PC-3 (cell line): ENCODE data around the gene PPP1R3C. TPM values are rescaled to one million over a fixed set of nuclear protein-coding genes. Genes with fewer than 3 reads are reported as not detected.

ENCODE experiments used
- ATAC-seq: fragments of 200-7000 bp; cut with Tn5 transposase; 2 replicates; pipeline ENCODE4 v1.9.1; 2020; ENCODE audit warnings: mild to moderate bottlenecking, moderate library complexity
- BruUV-seq: library from RNA; stranded (reverse); fragments of 400-500 nt; replicated peaks from 2 replicates; lab custom pipeline; 2021; lab: Mats Ljungman, UMichigan
- CTCF ChIA-PET: fragments of 300-600 bp; sonication (Branson Sonifier 250); formaldehyde crosslinking; loops from one replicate; lab custom pipeline; 2022; ENCODE audit warnings: antibody characterized with exemption; lab: Charles Lee
- POLR2A ChIA-PET: fragments of 300-600 bp; sonication (Branson Sonifier 250); formaldehyde crosslinking; loops from one replicate; lab custom pipeline; 2022; ENCODE audit warnings: antibody characterized with exemption; ENCODE audit not compliant: unreplicated experiment; lab: Charles Lee
- DNase-seq: peaks from one replicate; pipeline ENCODE4 v3.0.0-alpha.2; 2015
- H2AFZ ChIP-seq: fragments of 300-600 bp; sonication (generic); 2 replicates; pipeline ENCODE4 v1.6.0; 2016; ENCODE audit warnings: antibody characterized with exemption, low read length
- H3F3A ChIP-seq: fragments of 300-600 bp; sonication (generic); one replicate; pipeline ENCODE4 v1.6.0; 2017; ENCODE audit warnings: antibody characterized with exemption, low read length, control low read depth, mild to moderate bottlenecking; ENCODE audit not compliant: unreplicated experiment
- H3K27ac ChIP-seq: fragments of 300-600 bp; sonication (generic); 2 replicates; pipeline ENCODE4 v1.5.1; 2016; ENCODE audit warnings: mild to moderate bottlenecking, low read length
- H3K27me3 ChIP-seq: fragments of 300-600 bp; sonication (generic); 2 replicates; pipeline ENCODE4 v1.6.1; 2016; ENCODE audit warnings: low read length, mixed read lengths
- H3K36me3 ChIP-seq: fragments of 300-600 bp; sonication (generic); 2 replicates; pipeline ENCODE4 v1.6.1; 2016; ENCODE audit warnings: low read depth, mixed run types, low read length, mixed read lengths
- H3K4me1 ChIP-seq: fragments of 300-600 bp; sonication (generic); 2 replicates; pipeline ENCODE4 v1.5.1; 2016; ENCODE audit warnings: low read length; ENCODE audit not compliant: insufficient read depth
- H3K4me2 ChIP-seq: fragments of 300-600 bp; sonication (generic); 2 replicates; pipeline ENCODE4 v1.6.0; 2016; ENCODE audit warnings: low read length
- H3K4me3 ChIP-seq: fragments of 300-600 bp; sonication (generic); 2 replicates; pipeline ENCODE4 v1.5.1; 2016; ENCODE audit warnings: mild to moderate bottlenecking, low read length, mixed read lengths
- H3K79me2 ChIP-seq: fragments of 300-600 bp; sonication (generic); 2 replicates; pipeline ENCODE4 v1.6.1; 2017; ENCODE audit warnings: low read length, mixed read lengths
- H3K9ac ChIP-seq: fragments of 300-600 bp; sonication (generic); 2 replicates; pipeline ENCODE4 v1.6.0; 2016; ENCODE audit warnings: mild to moderate bottlenecking, low read length
- H3K9me2 ChIP-seq: fragments of 300-600 bp; sonication (generic); replicated peaks from 2 replicates; pipeline ENCODE4 v1.6.1; 2016; ENCODE audit warnings: mixed run types, low read length, mixed read lengths
- H3K9me3 ChIP-seq: fragments of 300-600 bp; sonication (generic); 2 replicates; pipeline ENCODE4 v1.6.1; 2016; ENCODE audit warnings: low read length, mixed read lengths
- H4K20me1 ChIP-seq: fragments of 300-600 bp; sonication (generic); 2 replicates; pipeline ENCODE4 v1.6.1; 2016; ENCODE audit warnings: low read length, mixed read lengths
- EZH2 ChIP-seq: fragments of 300-600 bp; sonication (generic); IDR thresholded peaks from one replicate; pipeline ENCODE4 v1.6.1; 2017; ENCODE audit warnings: antibody characterized with exemption, mild to moderate bottlenecking, low read length; ENCODE audit not compliant: unreplicated experiment
- EZH2phosphoT487 ChIP-seq: fragments of 300-600 bp; sonication (generic); IDR thresholded peaks from 2 replicates; pipeline ENCODE4 v1.6.1; 2018; ENCODE audit warnings: mild to moderate bottlenecking, antibody characterized with exemption, low read length, borderline replicate concordance
- intact Hi-C: fragments of 100-400 bp; cut with micrococcal nuclease; formaldehyde crosslinking; loops from 2 replicates; pipeline ENCODE4 v1.9.0; 2023
- total RNA-seq: library from RNA; depleted of rRNA; stranded (reverse); fragments of >200 nt; gene quantifications from 2 replicates; pipeline ENCODE4 v1.2.3, GENCODE V29; 2014
- TF ChIP-seq, protein P1 (sequence below): fragments of 300-600 bp; sonication (generic); conservative IDR thresholded peaks from 2 replicates; pipeline ENCODE4 v1.5.1; 2017; ENCODE audit warnings: antibody characterized with exemption, low read depth, mild to moderate bottlenecking, low read length

Gene PPP1R3C
- total RNA-seq, 1 experiment from 2014 or later = not detected

- Histone ChIP-seq H3K79me2 (no peaks in the 10 kb centered on the region), H3K27me3 (no peaks in the 10 kb centered on the region), H3K4me2 (0 out of 2 replicates have a peak overlapping the region, but pooled peaks have one; percentile 7), H3K9me2 (no peaks in the 10 kb centered on the region), H3K9ac (no peak overlapping the region), H2AFZ (peak overlapping the region; percentile 72), H3K4me3 (no peak overlapping the region), H3K36me3 (no peaks in the 10 kb centered on the region), H3K9me3 (no peaks in the 10 kb centered on the region), H4K20me1 (no peaks in the 10 kb centered on the region), H3K4me1 (no peaks in the 10 kb centered on the region), H3F3A (no peaks in the 10 kb centered on the region), H3K27ac (no peak overlapping the region)
- CTCF ChIA-PET = interaction anchor here (0.7 to 1.2 kb wide), 7 partner anchors 19 to 143 kb away, joined by 3 to 9 read pairs (median 4); no protein-coding TSS in a partner anchor
- ATAC-seq (peak; percentile 80), DNase-seq (peak; percentile 81)
- POLR2A ChIA-PET = no interaction called here
- intact Hi-C loops = loop anchor here (1.0 to 10.0 kb wide), 5 partner anchors 45 to 246 kb away; partner anchors contain the start of gene HECTD2
- no TSS peak for BruUV-seq
- TF ChIP-seq EZH2phosphoT487 (no peak), EZH2 (no peak)
- TF ChIP-seq, protein P1, sequence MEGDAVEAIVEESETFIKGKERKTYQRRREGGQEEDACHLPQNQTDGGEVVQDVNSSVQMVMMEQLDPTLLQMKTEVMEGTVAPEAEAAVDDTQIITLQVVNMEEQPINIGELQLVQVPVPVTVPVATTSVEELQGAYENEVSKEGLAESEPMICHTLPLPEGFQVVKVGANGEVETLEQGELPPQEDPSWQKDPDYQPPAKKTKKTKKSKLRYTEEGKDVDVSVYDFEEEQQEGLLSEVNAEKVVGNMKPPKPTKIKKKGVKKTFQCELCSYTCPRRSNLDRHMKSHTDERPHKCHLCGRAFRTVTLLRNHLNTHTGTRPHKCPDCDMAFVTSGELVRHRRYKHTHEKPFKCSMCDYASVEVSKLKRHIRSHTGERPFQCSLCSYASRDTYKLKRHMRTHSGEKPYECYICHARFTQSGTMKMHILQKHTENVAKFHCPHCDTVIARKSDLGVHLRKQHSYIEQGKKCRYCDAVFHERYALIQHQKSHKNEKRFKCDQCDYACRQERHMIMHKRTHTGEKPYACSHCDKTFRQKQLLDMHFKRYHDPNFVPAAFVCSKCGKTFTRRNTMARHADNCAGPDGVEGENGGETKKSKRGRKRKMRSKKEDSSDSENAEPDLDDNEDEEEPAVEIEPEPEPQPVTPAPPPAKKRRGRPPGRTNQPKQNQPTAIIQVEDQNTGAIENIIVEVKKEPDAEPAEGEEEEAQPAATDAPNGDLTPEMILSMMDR = peak; percentile 81
These were observed 2.8 kb upstream of the PPP1R3C start for GRCh38 chr10:91635401-91636400.

- Histone ChIP-seq H3K4me3 (no peak overlapping the region), H3K4me2 (no peak overlapping the region), H3K27ac (no peak overlapping the region), H3K9me2 (no peaks in the 10 kb centered on the region), H3K9ac (no peak overlapping the region), H3F3A (no peaks in the 10 kb centered on the region), H2AFZ (no peak overlapping the region), H3K4me1 (no peaks in the 10 kb centered on the region), H3K27me3 (no peaks in the 10 kb centered on the region), H3K79me2 (no peaks in the 10 kb centered on the region), H3K36me3 (no peaks in the 10 kb centered on the region), H4K20me1 (no peaks in the 10 kb centered on the region), H3K9me3 (no peaks in the 10 kb centered on the region)
- DNase-seq (no peak), ATAC-seq (no peak)
- CTCF ChIA-PET = interaction anchor here (0.7 to 1.2 kb wide), 7 partner anchors 18 to 142 kb away, joined by 3 to 9 read pairs (median 4); no protein-coding TSS in a partner anchor
- no TSS peak for BruUV-seq
- intact Hi-C loops = loop anchor here (1.0 to 10.0 kb wide), 6 partner anchors 44 to 338 kb away; partner anchors contain the start of gene HECTD2
- POLR2A ChIA-PET = no interaction called here
- TF ChIP-seq EZH2 (no peak), EZH2phosphoT487 (no peak)
- TF ChIP-seq, protein P1 = no peak
These were observed 2.0 kb upstream of the PPP1R3C start for GRCh38 chr10:91634898-91635297.
